Measurements from ENCODE around the gene NIM1K.
"Not testable (repeated sequence)": the region's sequence is repeated elsewhere in the genome, so short reads cannot be mapped to it uniquely, and the experiment has no call there.

Gene NIM1K

DNA sequence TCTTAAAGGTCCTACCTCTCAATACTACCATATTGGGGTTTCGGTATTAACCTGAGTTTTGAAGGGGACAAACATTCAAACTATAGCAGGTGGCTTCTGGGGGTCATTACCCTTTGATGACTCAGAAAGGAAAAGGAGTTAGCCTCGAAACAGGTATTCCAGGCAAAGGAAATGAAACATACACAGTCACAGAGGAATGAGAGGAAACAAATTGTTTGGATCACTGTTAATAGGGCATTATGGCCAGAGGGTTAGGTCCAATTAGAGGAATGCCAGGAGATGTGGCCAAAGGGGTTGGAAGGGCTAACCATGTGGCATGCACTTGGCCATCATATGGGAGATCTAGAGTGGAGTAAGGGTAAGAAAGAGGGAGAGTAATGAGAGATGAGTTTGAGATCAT lies 23.9 kb upstream of the NIM1K start:
- H3K9me3 Mint-ChIP-seq: no peaks in the 10 kb centered on the region
- H3K36me3 Mint-ChIP-seq (ENCODE audit: low read depth): peaks cover 54% of the 10 kb centered on the region
- H3K27me3 Mint-ChIP-seq: no peaks in the 10 kb centered on the region
- H3K27ac Mint-ChIP-seq: no peak overlapping the region
- no peak overlapping the region for H3K4me3 Mint-ChIP-seq
- H3K4me1 Mint-ChIP-seq (ENCODE audit: low read depth): no peaks in the 10 kb centered on the region

DNA sequence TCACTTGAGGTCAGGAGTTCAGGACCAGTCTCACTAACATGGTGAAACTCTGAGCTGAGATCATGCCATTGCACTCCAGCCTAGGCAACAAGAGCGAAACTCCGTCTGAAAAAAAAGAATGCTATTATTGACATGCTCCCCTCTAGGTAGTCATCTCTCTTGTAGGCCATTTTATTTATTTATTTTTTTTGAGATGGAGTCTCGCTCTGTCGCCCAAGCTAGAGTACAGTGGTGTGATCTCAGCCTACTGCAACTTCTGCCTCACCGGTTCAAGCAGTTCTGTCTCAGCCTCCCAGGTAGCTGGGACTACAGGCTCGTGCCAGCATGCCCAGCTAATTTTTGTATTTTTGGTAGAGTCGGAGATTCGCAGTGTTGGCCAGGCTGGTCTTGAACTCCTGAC lies 20.6 kb upstream of the NIM1K start:
- Mint-ChIP-seq H3K4me1 (ENCODE audit: low read depth) (no peaks in the 10 kb centered on the region), H3K9me3 (no peaks in the 10 kb centered on the region), H3K36me3 (ENCODE audit: low read depth) (peaks cover 56% of the 10 kb centered on the region), H3K4me3 (no peak overlapping the region), H3K27ac (no peak overlapping the region), H3K27me3 (no peaks in the 10 kb centered on the region)

DNA sequence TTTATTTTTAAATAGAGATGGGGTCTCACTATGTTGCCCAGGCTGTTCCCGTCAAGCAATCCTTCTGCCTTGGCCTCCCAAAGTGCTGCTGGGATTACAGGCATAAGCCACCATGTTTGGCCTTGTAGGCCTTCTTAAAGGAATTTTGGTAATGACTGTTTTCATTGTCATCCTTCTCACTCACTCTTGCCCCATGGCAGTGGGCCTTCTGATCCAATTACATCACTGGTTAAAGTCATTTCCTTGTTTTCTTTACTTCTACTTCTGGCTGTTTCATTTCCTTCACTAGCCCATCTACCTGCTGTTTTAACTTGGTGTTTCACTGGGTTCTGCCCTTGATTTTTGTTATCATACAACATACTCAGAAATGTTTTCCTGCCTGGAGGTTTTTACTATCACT lies 20.1 kb upstream of the NIM1K start:
- Mint-ChIP-seq H3K27ac (no peak overlapping the region), H3K27me3 (no peaks in the 10 kb centered on the region), H3K36me3 (ENCODE audit: low read depth) (peaks cover 53% of the 10 kb centered on the region), H3K4me1 (ENCODE audit: low read depth) (no peaks in the 10 kb centered on the region), H3K9me3 (no peaks in the 10 kb centered on the region), H3K4me3 (no peak overlapping the region)

DNA sequence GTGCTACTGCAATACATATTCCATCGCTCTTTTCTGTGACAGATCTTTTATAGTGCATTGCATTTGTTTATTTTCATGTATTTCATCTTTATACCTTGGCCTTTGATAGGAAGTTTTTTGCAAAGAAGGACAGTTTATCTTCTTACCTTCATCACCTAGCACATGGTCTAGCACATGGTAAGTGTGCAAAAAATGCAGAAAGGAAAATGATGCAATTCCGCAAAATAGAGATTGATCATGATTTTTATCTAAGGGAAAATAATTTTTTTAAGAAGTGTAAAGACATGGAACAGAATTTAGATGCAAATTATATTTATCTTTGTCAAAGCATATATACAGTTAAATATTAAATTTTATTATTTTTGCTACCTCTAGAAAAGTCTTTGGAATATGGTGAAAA lies 19.2 kb upstream of the NIM1K start:
- H3K4me1 Mint-ChIP-seq (ENCODE audit: low read depth): no peaks in the 10 kb centered on the region
- peaks cover 52% of the 10 kb centered on the region for H3K36me3 Mint-ChIP-seq (ENCODE audit: low read depth)
- H3K27ac Mint-ChIP-seq: no peak overlapping the region
- H3K9me3 Mint-ChIP-seq: no peaks in the 10 kb centered on the region
- H3K27me3 Mint-ChIP-seq: no peaks in the 10 kb centered on the region
- H3K4me3 Mint-ChIP-seq: no peak overlapping the region

DNA sequence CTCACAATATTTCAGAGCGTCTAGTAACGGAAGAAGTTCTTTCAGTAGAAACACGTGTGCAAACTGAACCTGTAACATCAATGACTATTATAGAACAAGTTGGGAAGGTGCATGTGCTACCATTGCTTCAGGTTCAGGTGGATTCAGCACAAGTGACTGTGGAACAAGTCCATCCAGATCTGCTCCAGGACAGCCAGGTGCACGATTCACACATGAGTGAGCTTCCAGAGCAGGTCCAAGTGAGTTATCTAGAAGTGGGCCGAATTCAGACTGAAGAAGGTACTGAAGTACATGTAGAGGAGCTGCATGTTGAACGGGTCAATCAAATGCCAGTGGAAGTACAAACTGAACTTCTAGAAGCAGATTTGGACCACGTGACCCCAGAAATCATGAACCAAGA lies 17.4 kb upstream of the NIM1K start:
- Mint-ChIP-seq H3K4me3 (no peak overlapping the region), H3K4me1 (ENCODE audit: low read depth) (no peaks in the 10 kb centered on the region), H3K27me3 (no peaks in the 10 kb centered on the region), H3K27ac (no peak overlapping the region), H3K9me3 (no peaks in the 10 kb centered on the region), H3K36me3 (ENCODE audit: low read depth) (peaks cover 49% of the 10 kb centered on the region)

DNA sequence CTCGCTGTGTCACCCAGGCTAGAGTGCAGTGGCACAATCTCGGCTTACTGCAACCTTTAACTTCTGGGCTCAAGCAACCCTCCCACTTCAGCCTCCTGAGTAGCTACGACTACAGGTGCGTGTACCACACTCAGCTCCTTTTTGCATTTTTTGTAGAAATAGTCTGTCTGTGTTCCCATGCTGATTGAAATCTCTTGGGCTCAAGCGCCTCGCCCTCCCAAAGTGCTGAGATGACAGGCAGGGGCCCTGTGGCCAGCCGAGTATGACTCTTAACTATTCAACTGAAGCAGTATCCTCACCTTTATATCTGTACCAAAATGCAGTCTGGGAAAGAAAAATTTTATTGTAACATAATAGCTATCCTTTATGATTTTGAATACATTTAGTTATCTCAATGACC lies 12.2 kb upstream of the NIM1K start:
- H3K27ac Mint-ChIP-seq: no peak overlapping the region
- no peak overlapping the region for H3K4me3 Mint-ChIP-seq
- peaks cover 41% of the 10 kb centered on the region for H3K36me3 Mint-ChIP-seq (ENCODE audit: low read depth)
- no peaks in the 10 kb centered on the region for H3K9me3 Mint-ChIP-seq
- H3K27me3 Mint-ChIP-seq: no peaks in the 10 kb centered on the region
- no peaks in the 10 kb centered on the region for H3K4me1 Mint-ChIP-seq (ENCODE audit: low read depth)

DNA sequence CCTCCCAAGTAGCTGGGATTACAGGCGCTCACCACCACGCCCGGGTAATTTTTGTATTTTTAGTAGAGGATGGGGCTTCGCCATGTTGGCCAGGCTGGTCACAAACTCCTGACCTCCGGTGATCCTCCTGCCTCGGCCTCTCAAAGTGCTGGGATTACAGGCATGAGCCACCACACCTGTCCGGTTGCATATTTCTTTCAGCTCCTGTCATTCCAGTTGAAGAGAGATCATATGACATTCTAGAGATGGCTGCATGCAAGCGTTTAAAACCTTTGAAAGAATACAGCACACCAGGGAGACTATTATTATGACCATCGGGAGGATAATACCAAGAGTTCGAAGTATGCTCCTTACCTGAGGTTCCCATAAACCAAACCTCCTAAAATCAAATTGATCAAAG lies 9.6 kb upstream of the NIM1K start:
- Mint-ChIP-seq H3K27ac (no peak overlapping the region), H3K4me1 (ENCODE audit: low read depth) (no peaks in the 10 kb centered on the region), H3K4me3 (no peak overlapping the region), H3K9me3 (no peaks in the 10 kb centered on the region), H3K27me3 (no peaks in the 10 kb centered on the region), H3K36me3 (ENCODE audit: low read depth) (peaks cover 28% of the 10 kb centered on the region)

DNA sequence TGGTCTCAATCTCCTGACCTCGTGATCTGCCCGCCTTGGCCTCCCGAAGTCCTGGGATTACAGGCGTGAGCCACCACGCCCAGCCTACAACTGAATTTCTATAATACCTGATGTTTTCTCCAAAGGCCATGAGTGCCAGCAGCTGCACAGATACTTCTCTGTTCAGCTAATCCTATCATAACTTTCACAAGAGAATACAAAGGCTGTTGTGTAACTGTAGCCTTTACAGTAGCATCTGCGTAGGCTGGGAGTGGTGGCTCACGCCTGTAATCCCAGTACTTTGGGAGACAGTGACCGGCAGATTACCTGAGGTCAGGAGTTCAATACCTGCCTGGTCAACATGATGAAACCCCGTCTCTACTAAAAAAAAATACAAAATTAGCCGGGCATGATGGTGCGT lies 8.9 kb upstream of the NIM1K start:
- not testable (repeated sequence) for H3K27ac Mint-ChIP-seq; H3K9me3 Mint-ChIP-seq; H3K4me3 Mint-ChIP-seq; H3K4me1 Mint-ChIP-seq (ENCODE audit: low read depth); H3K27me3 Mint-ChIP-seq
- peaks cover 30% of the 10 kb centered on the region for H3K36me3 Mint-ChIP-seq (ENCODE audit: low read depth)

DNA sequence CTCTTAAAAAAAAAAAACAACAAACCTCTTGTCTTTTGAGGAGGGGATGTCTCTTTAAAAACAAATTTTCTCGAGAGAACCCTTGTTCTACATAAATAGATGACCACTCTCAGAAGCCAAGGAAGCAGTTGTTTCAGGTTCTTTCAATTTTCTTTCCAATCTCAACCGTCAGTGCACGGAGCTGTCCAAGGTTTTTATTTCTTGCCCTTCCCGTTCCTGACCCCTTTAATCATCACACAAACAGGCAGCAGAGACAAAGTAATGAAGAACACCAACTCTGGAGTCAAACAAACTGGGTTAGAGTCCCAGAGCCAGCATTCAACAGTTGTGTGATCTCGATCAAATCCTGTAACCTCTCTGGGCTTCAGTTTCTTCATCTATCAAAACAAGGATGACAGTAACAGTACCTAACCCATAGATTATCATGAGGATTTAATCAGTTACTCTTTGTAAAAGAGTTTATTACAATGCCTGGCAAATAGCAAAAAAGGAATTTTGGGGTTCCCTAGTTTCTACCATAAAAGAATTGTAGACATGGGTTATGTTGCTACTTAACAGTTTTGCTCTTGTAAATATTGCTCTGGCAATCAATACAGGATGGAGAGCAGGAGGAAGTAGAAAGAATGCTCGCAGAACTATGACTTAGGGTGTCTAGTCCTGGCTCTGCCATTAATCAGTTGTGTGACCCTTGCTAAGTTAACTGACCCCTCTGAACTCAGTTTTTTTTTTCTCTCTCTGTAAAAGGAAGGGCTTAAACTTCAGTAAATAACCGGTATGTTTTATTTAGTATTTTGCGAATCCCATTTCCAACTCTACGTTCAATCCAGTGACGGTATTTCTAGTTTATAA lies 1.0 kb upstream of the NIM1K start:
- Mint-ChIP-seq H3K36me3 (ENCODE audit: low read depth) (peaks cover 8% of the 10 kb centered on the region), H3K4me1 (ENCODE audit: low read depth) (peaks cover 32% of the 10 kb centered on the region), H3K9me3 (no peaks in the 10 kb centered on the region), H3K27me3 (peaks cover 16% of the 10 kb centered on the region), H3K27ac (no peak overlapping the region), H3K4me3 (peak overlapping the region; percentile 86)

DNA sequence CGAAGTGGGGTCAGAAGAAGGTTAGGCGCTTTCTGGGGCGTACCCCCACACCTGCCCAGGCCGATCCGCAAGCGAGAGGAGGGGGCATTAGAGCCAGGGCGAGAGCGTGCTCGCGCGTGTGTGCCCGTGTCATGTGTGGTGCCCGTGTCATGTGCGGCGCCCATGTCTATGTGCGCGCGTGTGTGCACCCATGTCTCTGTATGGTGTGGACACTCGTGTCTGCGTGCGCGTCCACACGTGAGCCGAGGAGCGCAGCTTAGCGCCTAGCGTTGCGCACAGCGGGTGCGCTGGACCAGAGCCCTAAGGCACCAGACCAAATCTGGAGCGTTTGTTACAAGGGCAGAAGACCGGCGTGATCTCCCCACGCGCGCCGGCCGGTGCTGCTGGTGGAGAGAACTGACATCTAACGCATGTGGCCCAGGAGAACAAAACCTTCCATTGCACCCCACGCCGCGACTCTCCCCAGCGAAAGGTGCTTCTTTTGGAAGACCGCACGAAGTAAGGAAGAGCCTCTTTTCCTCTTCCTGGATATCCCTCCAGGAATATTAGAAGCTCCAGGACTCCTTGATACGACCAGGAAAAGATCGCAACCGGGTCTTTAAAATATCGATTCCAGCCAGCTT lies 644 bp downstream of the NIM1K start:
- H3K4me1 Mint-ChIP-seq (ENCODE audit: low read depth): peaks cover 32% of the 10 kb centered on the region
- peak overlapping the region; percentile 86 for H3K4me3 Mint-ChIP-seq
- H3K27me3 Mint-ChIP-seq: peaks cover 16% of the 10 kb centered on the region
- peak overlapping the region; percentile 74 for H3K27ac Mint-ChIP-seq
- no peaks in the 10 kb centered on the region for H3K9me3 Mint-ChIP-seq
- H3K36me3 Mint-ChIP-seq (ENCODE audit: low read depth): peaks cover 8% of the 10 kb centered on the region

DNA sequence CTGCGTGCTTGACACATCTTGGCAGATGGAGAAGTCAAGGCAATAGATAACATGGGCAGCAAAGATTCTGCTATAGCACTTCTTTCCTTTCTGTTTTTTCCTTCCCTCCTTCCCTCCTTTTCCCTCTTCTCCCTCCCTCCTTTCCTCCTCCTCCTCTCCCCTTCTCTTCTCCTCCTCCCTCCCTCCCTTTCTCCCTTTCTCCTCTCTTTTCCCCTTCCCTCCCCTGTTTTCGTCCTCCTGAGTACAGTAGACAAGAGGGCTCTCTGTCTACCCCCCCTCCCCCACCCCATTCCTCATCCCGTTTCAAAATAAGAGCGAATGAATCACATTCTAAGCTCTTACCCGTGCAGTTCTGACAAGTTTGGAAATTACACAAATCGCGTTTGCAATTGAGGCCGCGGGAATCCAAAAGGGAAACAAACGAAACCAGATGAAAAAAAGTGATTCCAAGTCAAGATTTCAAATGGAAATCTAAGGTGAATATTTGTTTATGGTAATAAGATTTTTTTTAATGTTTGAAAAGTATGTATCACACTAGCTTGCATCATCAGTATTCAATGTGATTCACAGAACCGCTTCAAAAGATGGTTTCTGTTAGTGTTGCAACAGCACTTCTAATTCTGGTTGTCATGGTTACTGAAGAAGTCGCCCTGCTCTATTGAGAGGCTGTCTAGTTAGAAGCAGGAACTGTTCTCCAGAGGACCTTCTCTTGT lies 1.3 kb downstream of the NIM1K start:
- Mint-ChIP-seq H3K9me3 (no peaks in the 10 kb centered on the region), H3K4me1 (ENCODE audit: low read depth) (peaks cover 32% of the 10 kb centered on the region), H3K27ac (peak overlapping the region; percentile 74), H3K36me3 (ENCODE audit: low read depth) (peaks cover 2% of the 10 kb centered on the region), H3K4me3 (peak overlapping the region; percentile 86), H3K27me3 (peaks cover 18% of the 10 kb centered on the region)

DNA sequence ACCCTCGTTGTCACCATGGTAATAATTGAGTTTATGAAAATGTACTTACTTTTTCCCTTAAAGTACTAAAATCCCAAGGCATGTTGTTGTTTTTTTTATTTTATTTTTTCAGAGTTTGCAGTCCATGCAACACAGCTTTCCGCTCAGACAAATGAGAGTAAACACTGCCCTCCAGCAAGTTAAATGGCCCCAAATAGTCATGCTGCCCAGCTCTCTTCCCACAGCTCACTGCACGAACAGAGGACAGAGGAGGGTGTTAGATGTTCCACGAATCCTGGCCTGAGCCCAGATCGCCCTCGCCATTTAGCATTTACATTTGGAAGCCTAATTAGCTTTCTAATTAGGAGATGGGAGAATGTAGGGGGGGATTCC lies 1.9 kb downstream of the NIM1K start:
- H3K4me1 Mint-ChIP-seq (ENCODE audit: low read depth): peaks cover 32% of the 10 kb centered on the region
- no peaks in the 10 kb centered on the region for H3K9me3 Mint-ChIP-seq
- no peak overlapping the region for H3K27ac Mint-ChIP-seq
- no peaks in the 10 kb centered on the region for H3K36me3 Mint-ChIP-seq (ENCODE audit: low read depth)
- peak overlapping the region; percentile 86 for H3K4me3 Mint-ChIP-seq
- H3K27me3 Mint-ChIP-seq: peaks cover 21% of the 10 kb centered on the region

DNA sequence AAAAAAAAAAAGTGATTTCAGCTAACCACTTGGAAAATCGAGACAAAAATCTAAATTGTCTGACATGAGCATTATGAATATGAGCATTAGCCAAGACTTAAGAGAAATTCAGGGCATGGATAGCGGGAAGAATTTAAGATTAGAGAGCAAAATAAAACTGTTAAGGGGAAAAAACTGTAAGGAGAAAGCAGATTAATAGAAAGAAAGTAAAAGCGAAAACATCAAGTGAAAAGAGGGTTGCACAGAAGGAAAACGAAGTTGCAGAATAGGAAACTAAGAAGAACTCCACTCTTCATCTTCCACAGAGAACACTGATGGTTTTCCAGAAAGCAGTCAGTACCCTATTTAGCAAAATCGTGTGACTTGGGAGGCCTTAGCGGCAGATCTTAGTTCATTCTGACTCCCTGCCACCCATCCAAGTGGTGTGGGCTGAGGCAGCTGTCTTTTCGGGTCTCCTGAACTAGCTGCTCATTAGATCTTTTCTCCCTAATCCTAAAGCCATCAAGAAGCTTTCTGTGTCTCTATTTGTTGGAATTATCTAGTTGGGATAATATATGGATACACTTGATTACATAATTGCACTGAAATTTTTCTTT lies 3.7 kb downstream of the NIM1K start:
- Mint-ChIP-seq H3K27ac (no peak overlapping the region), H3K4me1 (ENCODE audit: low read depth) (peaks cover 36% of the 10 kb centered on the region), H3K36me3 (ENCODE audit: low read depth) (peaks cover 4% of the 10 kb centered on the region), H3K4me3 (no peak overlapping the region), H3K27me3 (peaks cover 13% of the 10 kb centered on the region), H3K9me3 (no peaks in the 10 kb centered on the region)

DNA sequence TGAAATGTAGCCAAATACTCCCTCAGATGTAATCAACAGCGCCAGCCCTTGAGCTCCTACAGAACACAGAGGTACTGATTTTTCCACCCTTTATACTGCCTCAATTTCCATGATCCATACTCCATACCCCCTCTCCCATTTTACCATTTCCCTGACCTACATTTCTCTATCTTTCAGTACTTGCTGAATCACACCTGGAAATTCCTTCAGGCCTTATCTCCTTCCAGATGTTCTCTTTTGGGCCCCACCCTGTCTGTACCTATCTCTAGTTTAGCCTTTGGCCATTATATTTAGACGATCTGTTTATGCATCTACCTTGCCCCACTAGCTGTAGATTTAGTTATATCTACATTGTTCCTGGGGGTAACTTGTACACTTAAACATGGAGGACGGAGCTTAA lies 5.5 kb downstream of the NIM1K start:
- Mint-ChIP-seq H3K4me1 (ENCODE audit: low read depth) (peaks cover 24% of the 10 kb centered on the region), H3K9me3 (no peaks in the 10 kb centered on the region), H3K27me3 (peaks cover 5% of the 10 kb centered on the region), H3K27ac (no peak overlapping the region), H3K36me3 (ENCODE audit: low read depth) (peaks cover 4% of the 10 kb centered on the region), H3K4me3 (no peak overlapping the region)

DNA sequence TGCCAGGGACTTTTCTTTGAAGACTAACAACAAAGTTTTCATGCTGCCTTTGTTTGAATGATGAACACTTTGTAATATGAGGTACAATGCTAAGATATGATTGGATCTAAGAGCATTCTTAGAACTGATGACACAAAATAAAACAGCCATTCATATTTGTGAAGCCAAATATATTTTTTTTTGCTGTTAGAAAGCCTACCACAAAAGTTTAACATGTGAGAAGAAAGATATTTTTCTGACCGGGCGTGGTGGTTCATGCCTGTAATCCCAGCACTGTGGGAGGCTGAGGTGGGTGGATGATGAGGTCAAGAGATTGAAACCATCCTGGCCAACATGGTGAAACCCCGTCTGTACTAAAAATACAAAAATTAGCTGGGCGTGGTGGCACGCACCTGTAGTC lies 9.4 kb downstream of the NIM1K start:
- H3K27me3 Mint-ChIP-seq; H3K36me3 Mint-ChIP-seq (ENCODE audit: low read depth); H3K4me1 Mint-ChIP-seq (ENCODE audit: low read depth); H3K9me3 Mint-ChIP-seq; H3K27ac Mint-ChIP-seq; H3K4me3 Mint-ChIP-seq: not testable (repeated sequence)

Measured in stimulated activated naive CD8-positive, alpha-beta T cell treated with anti-CD3 and anti-CD28 coated beads, Interleukin-15, Interleukin-2, amounts not matched to agents 100 ng/mL and 50 ng/mL, for 24 hours (primary cell).